HEK293 (cell line): ENCODE results near the gene PPP6C.

Experiments used
- CTCF ChIA-PET: fragments of 350-600 bp; formaldehyde crosslinking; extraction: SDS; loops from one replicate; lab custom pipeline; 2021; ENCODE audit warnings: antibody characterized with exemption; lab: Yijun Ruan, JAX
- POLR2A ChIA-PET: fragments of 300-600 bp; formaldehyde crosslinking; extraction: SDS; loops from one replicate; lab custom pipeline; 2020; ENCODE audit warnings: antibody characterized with exemption, inconsistent platforms; lab: Yijun Ruan, JAX
- H3K27ac ChIP-seq: fragments of 200-500 bp; sonication (Bioruptor generic); 2 replicates; pipeline ENCODE4 v1.5.1; 2014; ENCODE audit warnings: low read depth, low read length, control low read depth, inconsistent platforms; ENCODE audit errors: extremely low read depth
- H3K36me3 ChIP-seq, 2 experiments: fragments of 200-500 bp in 1 of 2; sonication (Bioruptor generic) in 1 of 2; 1 replicate in 1 of 2; 2 replicates in 1 of 2; pipeline ENCODE4 v1.5.1; 2014 to 2017; ENCODE audit warnings: inconsistent platforms in 2 of 2, low read length in 2 of 2; ENCODE audit not compliant: control insufficient read depth in 2 of 2, insufficient read depth in 1 of 2
- H3K4me1 ChIP-seq: fragments of 200-500 bp; sonication (Bioruptor generic); 2 replicates; pipeline ENCODE4 v1.5.1; 2014; ENCODE audit warnings: mild to moderate bottlenecking, low read length, inconsistent platforms; ENCODE audit not compliant: control insufficient read depth, insufficient read depth
- H3K4me3 ChIP-seq: 2 replicates; pipeline ENCODE4 v1.5.1; 2011; ENCODE audit warnings: low read depth, mild to moderate bottlenecking, control low read depth, low read length, moderate library complexity
- H3K9me3 ChIP-seq: fragments of 200-500 bp; sonication (Bioruptor generic); 2 replicates; pipeline ENCODE4 v1.5.1; 2014; ENCODE audit warnings: low read depth, low read length, inconsistent platforms; ENCODE audit not compliant: control insufficient read depth, insufficient read depth
- GLI4 ChIP-seq: fragments of 450-650 bp; formaldehyde crosslinking; IDR thresholded peaks from 2 replicates; pipeline ENCODE4 v1.5.1; 2016; ENCODE audit warnings: missing biosample characterization, missing genetic modification characterization
- HIC1 ChIP-seq: fragments of 450-650 bp; formaldehyde crosslinking; IDR thresholded peaks from 2 replicates; pipeline ENCODE4 v1.5.1; 2016; ENCODE audit warnings: missing biosample characterization, missing genetic modification characterization
- PRDM1 ChIP-seq: fragments of 450-650 bp; formaldehyde crosslinking; IDR thresholded peaks from 2 replicates; pipeline ENCODE4; 2016; ENCODE audit warnings: missing biosample characterization, missing genetic modification characterization
- SP2 ChIP-seq: fragments of 450-650 bp; formaldehyde crosslinking; IDR thresholded peaks from 2 replicates; pipeline ENCODE4 v1.5.1; 2016; ENCODE audit warnings: missing biosample characterization, missing genetic modification characterization
- YY2 ChIP-seq: fragments of 450-650 bp; formaldehyde crosslinking; IDR thresholded peaks from 2 replicates; pipeline ENCODE4 v1.5.1; 2016; ENCODE audit warnings: missing biosample characterization, missing genetic modification characterization
- ZBTB11 ChIP-seq: fragments of 450-650 bp; formaldehyde crosslinking; conservative IDR thresholded peaks from 2 replicates; pipeline ENCODE4 v1.5.1; 2016; ENCODE audit warnings: low read depth, missing biosample characterization, missing genetic modification characterization
- ZBTB20 ChIP-seq: fragments of 450-650 bp; formaldehyde crosslinking; IDR thresholded peaks from 2 replicates; pipeline ENCODE4 v1.5.1; 2016; ENCODE audit warnings: missing biosample characterization, missing genetic modification characterization
- ZBTB21 ChIP-seq: fragments of 450-650 bp; formaldehyde crosslinking; IDR thresholded peaks from 2 replicates; pipeline ENCODE4 v1.5.1; 2017; ENCODE audit warnings: missing biosample characterization, missing genetic modification characterization
- ZBTB48 ChIP-seq: fragments of 450-650 bp; formaldehyde crosslinking; IDR thresholded peaks from 2 replicates; pipeline ENCODE4 v1.5.1; 2016; ENCODE audit warnings: missing biosample characterization, missing genetic modification characterization
- ZBTB49 ChIP-seq: fragments of 450-650 bp; formaldehyde crosslinking; IDR thresholded peaks from 2 replicates; pipeline ENCODE4 v1.5.1; 2016; ENCODE audit warnings: missing biosample characterization, missing genetic modification characterization, low read depth
- ZEB2 ChIP-seq: fragments of 450-650 bp; formaldehyde crosslinking; IDR thresholded peaks from 2 replicates; pipeline ENCODE4 v1.5.1; 2016; ENCODE audit warnings: missing biosample characterization, missing genetic modification characterization
- ZFP69B ChIP-seq: fragments of 450-650 bp; formaldehyde crosslinking; IDR thresholded peaks from 2 replicates; pipeline ENCODE4 v1.5.1; 2016; ENCODE audit warnings: missing biosample characterization, missing genetic modification characterization
- ZNF112 ChIP-seq: fragments of 450-650 bp; formaldehyde crosslinking; IDR thresholded peaks from 2 replicates; pipeline ENCODE4 v1.5.0; 2017; ENCODE audit warnings: missing biosample characterization, missing genetic modification characterization
- ZNF221 ChIP-seq: fragments of 450-650 bp; formaldehyde crosslinking; IDR thresholded peaks from 2 replicates; pipeline ENCODE4 v1.5.1; 2017; ENCODE audit warnings: missing biosample characterization, missing genetic modification characterization, borderline replicate concordance
- ZNF24 ChIP-seq: fragments of 450-650 bp; formaldehyde crosslinking; IDR thresholded peaks from 2 replicates; pipeline ENCODE4 v1.5.1; 2016; ENCODE audit warnings: missing biosample characterization, missing genetic modification characterization
- ZNF266 ChIP-seq: fragments of 450-650 bp; formaldehyde crosslinking; IDR thresholded peaks from 2 replicates; pipeline ENCODE4 v1.5.1; 2016; ENCODE audit warnings: missing biosample characterization, missing genetic modification characterization, low read depth
- ZNF302 ChIP-seq: fragments of 450-650 bp; formaldehyde crosslinking; IDR thresholded peaks from 2 replicates; pipeline ENCODE4 v1.5.1; 2016; ENCODE audit warnings: missing biosample characterization, missing genetic modification characterization, low read depth
- ZNF416 ChIP-seq: fragments of 450-650 bp; formaldehyde crosslinking; IDR thresholded peaks from 2 replicates; pipeline ENCODE4 v1.5.1; 2016; ENCODE audit warnings: missing biosample characterization, missing genetic modification characterization
- ZNF585B ChIP-seq: fragments of 450-650 bp; formaldehyde crosslinking; IDR thresholded peaks from 2 replicates; pipeline ENCODE4 v1.5.1; 2016; ENCODE audit warnings: missing biosample characterization, missing genetic modification characterization
- ZNF596 ChIP-seq: fragments of 450-650 bp; IDR thresholded peaks from 2 replicates; pipeline ENCODE4 v1.5.0; 2018; ENCODE audit warnings: missing biosample characterization, mild to moderate bottlenecking, missing genetic modification characterization, moderate library complexity
- ZNF639 ChIP-seq: fragments of 450-650 bp; formaldehyde crosslinking; IDR thresholded peaks from 2 replicates; pipeline ENCODE4 v1.5.1; 2016; ENCODE audit warnings: missing biosample characterization, missing genetic modification characterization
- ZNF654 ChIP-seq: fragments of 450-650 bp; formaldehyde crosslinking; IDR thresholded peaks from 2 replicates; pipeline ENCODE4 v1.5.1; 2016; ENCODE audit warnings: low read depth, missing biosample characterization, missing genetic modification characterization
- ZNF660 ChIP-seq: fragments of 450-650 bp; IDR thresholded peaks from 2 replicates; pipeline ENCODE4 v1.5.1; 2018; ENCODE audit warnings: missing biosample characterization, mild to moderate bottlenecking, missing genetic modification characterization
- ZSCAN30 ChIP-seq: fragments of 450-650 bp; IDR thresholded peaks from 2 replicates; pipeline ENCODE4 v1.5.1; 2018; ENCODE audit warnings: missing biosample characterization, mild to moderate bottlenecking, missing genetic modification characterization, moderate library complexity
- ZXDB ChIP-seq: fragments of 450-650 bp; formaldehyde crosslinking; IDR thresholded peaks from 2 replicates; pipeline ENCODE4 v1.5.1; 2016; ENCODE audit warnings: missing biosample characterization, missing genetic modification characterization
- TF ChIP-seq, protein P1 (sequence below): fragments of 450-650 bp; formaldehyde crosslinking; IDR thresholded peaks from 2 replicates; pipeline ENCODE4 v1.5.1; 2016; ENCODE audit warnings: missing biosample characterization, missing genetic modification characterization

Gene PPP6C

GRCh38 chr9:125147401-125147951 is 42.1 kb downstream of the PPP6C start (continued):
- no peak for TF ChIP-seq ZBTB11 (tag by site-specific recombination)

DNA sequence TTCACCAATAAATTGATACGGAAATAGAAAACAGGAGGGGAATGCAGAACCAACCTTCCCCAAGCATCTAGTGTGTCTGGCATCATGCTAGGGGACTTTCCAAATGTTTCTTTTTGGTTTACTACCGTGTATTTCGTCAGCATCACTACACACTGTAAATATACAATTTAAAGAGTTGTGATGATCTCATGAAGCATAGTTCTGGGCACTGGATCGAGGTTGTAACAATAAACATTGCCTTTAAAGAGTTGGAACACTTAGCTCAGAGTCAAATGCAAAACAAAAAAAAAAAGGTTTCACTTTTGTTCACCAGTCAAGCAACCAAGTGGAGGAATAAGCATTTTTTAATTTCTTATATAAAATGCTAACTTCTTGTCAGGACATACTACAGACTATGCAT is 43.4 kb downstream of the PPP6C start:
- H3K36me3 ChIP-seq = peaks cover 0 to 26% of the 10 kb centered on the region in 2 experiments; a peak in 2 of 3 replicates
- ChIA-PET CTCF (interaction anchor here (0.7 to 0.8 kb wide), 3 partner anchors 12 to 1352 kb away, joined by 4 to 6 read pairs (median 5); no protein-coding TSS in a partner anchor), POLR2A (interaction anchor here (0.6 to 0.7 kb wide), 2 partner anchors 86 to 647 kb away, joined by 3 read pairs; no protein-coding TSS in a partner anchor)
- H3K4me1 ChIP-seq = no peaks in the 10 kb centered on the region
- no peak overlapping the region for H3K4me3 ChIP-seq
- no peak overlapping the region for H3K27ac ChIP-seq
- no peaks in the 10 kb centered on the region for H3K9me3 ChIP-seq
- TF ChIP-seq ZNF639 (tag by site-specific recombination) = peak; percentile 37; the same call in 1 of the 2 replicates
- TF ChIP-seq ZNF112 = no peak
- TF ChIP-seq ZNF302 (tag by site-specific recombination) = no peak
- TF ChIP-seq HIC1 = no peak
- TF ChIP-seq PRDM1 = no peak
- peak; percentile 58; the same call in 1 of the 2 replicates for TF ChIP-seq ZBTB20
- TF ChIP-seq, protein P1, sequence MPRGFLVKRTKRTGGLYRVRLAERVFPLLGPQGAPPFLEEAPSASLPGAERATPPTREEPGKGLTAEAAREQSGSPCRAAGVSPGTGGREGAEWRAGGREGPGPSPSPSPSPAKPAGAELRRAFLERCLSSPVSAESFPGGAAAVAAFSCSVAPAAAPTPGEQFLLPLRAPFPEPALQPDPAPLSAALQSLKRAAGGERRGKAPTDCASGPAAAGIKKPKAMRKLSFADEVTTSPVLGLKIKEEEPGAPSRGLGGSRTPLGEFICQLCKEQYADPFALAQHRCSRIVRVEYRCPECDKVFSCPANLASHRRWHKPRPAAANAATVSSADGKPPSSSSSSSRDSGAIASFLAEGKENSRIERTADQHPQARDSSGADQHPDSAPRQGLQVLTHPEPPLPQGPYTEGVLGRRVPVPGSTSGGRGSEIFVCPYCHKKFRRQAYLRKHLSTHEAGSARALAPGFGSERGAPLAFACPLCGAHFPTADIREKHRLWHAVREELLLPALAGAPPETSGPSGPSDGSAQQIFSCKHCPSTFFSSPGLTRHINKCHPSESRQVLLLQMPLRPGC (tag by site-specific recombination) = 0 out of 2 replicates have a peak, but pooled peaks have one; percentile 61
- TF ChIP-seq ZBTB49 (tag by site-specific recombination) = no peak
- TF ChIP-seq ZBTB48 (tag by site-specific recombination) = no peak
- TF ChIP-seq ZBTB21 = peak; percentile 80
- TF ChIP-seq ZNF585B (tag by site-specific recombination) = no peak
- TF ChIP-seq ZNF221 (tag by site-specific recombination) = no peak
- TF ChIP-seq ZFP69B (tag by site-specific recombination) = no peak
- peak; percentile 53; the same call in 1 of the 2 replicates for TF ChIP-seq ZEB2
- TF ChIP-seq ZNF266 (tag by site-specific recombination) = no peak
- no peak for TF ChIP-seq ZNF596
- peak; percentile 52; the same call in 1 of the 2 replicates for TF ChIP-seq ZNF660 (tag by site-specific recombination)
- TF ChIP-seq ZXDB = 0 out of 2 replicates have a peak, but pooled peaks have one; percentile 24
- no peak for TF ChIP-seq ZNF24 (tag by site-specific recombination)
- no peak for TF ChIP-seq GLI4 (tag by site-specific recombination)
- no peak for TF ChIP-seq YY2 (tag by site-specific recombination)
- TF ChIP-seq ZSCAN30 (tag by site-specific recombination) = no peak
- TF ChIP-seq ZNF416 (tag by site-specific recombination) = no peak
- TF ChIP-seq SP2 (tag by site-specific recombination) = no peak
- TF ChIP-seq ZNF654 (tag by site-specific recombination) = peak; percentile 13; the same call in 1 of the 2 replicates
